ENCODE data around the gene MALT1. TPM values are rescaled to one million over a fixed set of nuclear protein-coding genes. Genes with fewer than 3 reads are reported as not detected.
"Not testable (repeated sequence)": the region's sequence is repeated elsewhere in the genome, so short reads cannot be mapped to it uniquely, and the experiment has no call there.

MALT1 gene
- total and polyA plus RNA-seq, 2 donors (not counting 1 experiment from before 2014, with no cell fraction given) = 18.0 to 25.5 TPM

GRCh38 chr18:58639751-58640427 lies 31.4 kb upstream of the MALT1 start:
- no peak overlapping the region for H3K27ac ChIP-seq (ENCODE audit: insufficient read depth, low read length)
- H3K36me3 ChIP-seq (ENCODE audit: control insufficient read depth, insufficient read depth, low read length) = no peaks in the 10 kb centered on the region
- no peaks in the 10 kb centered on the region for H3K9me3 ChIP-seq (ENCODE audit: control insufficient read depth, insufficient read depth, low read depth, low read length)
- peak; percentile 65 to 79 for DNase-seq (ENCODE audit: low read depth in 2 of 2)
- H3K79me2 ChIP-seq (ENCODE audit: control insufficient read depth, insufficient read depth, low read length) = no peaks in the 10 kb centered on the region
- TF ChIP-seq EZH2 (IDR thresholded peaks at IDR 0.05; ENCODE audit: low read length, missing control alignments) (no peak), CTCF (conservative IDR thresholded peaks at IDR 0.05 in 1 of 2, IDR thresholded peaks at IDR 0.05 in 1 of 2; ENCODE audit: low read depth in 1 of 2, low read length in 2 of 2) (no peak)
- H3K27me3 ChIP-seq (ENCODE audit: control insufficient read depth, insufficient read depth, low read length) = no peaks in the 10 kb centered on the region
- no peak overlapping the region for H3K4me2 ChIP-seq (ENCODE audit: extremely low read depth, insufficient read depth, low read length)
- no peak overlapping the region for H2AFZ ChIP-seq (ENCODE audit: low read length)
- peaks cover 7% of the 10 kb centered on the region for H3K4me1 ChIP-seq (ENCODE audit: control insufficient read depth, extremely low read depth, insufficient read depth, low read length)
- H3K9ac ChIP-seq (ENCODE audit: insufficient read depth, low read length) = no peak overlapping the region
- H3K4me3 ChIP-seq (replicated peaks in 1 of 4; ENCODE audit: control extremely low read depth in 1 of 4, insufficient read depth in 1 of 4, low read depth in 3 of 4, low read length in 4 of 4) = no peak overlapping the region
- no peaks in the 10 kb centered on the region for H4K20me1 ChIP-seq (ENCODE audit: control insufficient read depth, extremely low read depth, insufficient read depth, low read length)

GRCh38 chr18:58640428-58640805 lies 30.8 kb upstream of the MALT1 start:
- Histone ChIP-seq H3K27ac (ENCODE audit: insufficient read depth, low read length) (no peak overlapping the region), H3K9ac (ENCODE audit: insufficient read depth, low read length) (no peak overlapping the region)

GRCh38 chr18:58640891-58641610 lies 30.2 kb upstream of the MALT1 start:
- no peak overlapping the region for H3K27ac ChIP-seq (ENCODE audit: insufficient read depth, low read length)
- no peak overlapping the region for H3K4me2 ChIP-seq (ENCODE audit: extremely low read depth, insufficient read depth, low read length)
- no peaks in the 10 kb centered on the region for H3K36me3 ChIP-seq (ENCODE audit: control insufficient read depth, insufficient read depth, low read length)
- no peak overlapping the region for H3K9ac ChIP-seq (ENCODE audit: insufficient read depth, low read length)
- H3K4me3 ChIP-seq (replicated peaks in 1 of 4; ENCODE audit: control extremely low read depth in 1 of 4, insufficient read depth in 1 of 4, low read depth in 3 of 4, low read length in 4 of 4) = no peak overlapping the region
- no peaks in the 10 kb centered on the region for H4K20me1 ChIP-seq (ENCODE audit: control insufficient read depth, extremely low read depth, insufficient read depth, low read length)
- H3K79me2 ChIP-seq (ENCODE audit: control insufficient read depth, insufficient read depth, low read length) = no peaks in the 10 kb centered on the region
- H3K4me1 ChIP-seq (ENCODE audit: control insufficient read depth, extremely low read depth, insufficient read depth, low read length) = peaks cover 4% of the 10 kb centered on the region
- no peaks in the 10 kb centered on the region for H3K9me3 ChIP-seq (ENCODE audit: control insufficient read depth, insufficient read depth, low read depth, low read length)
- no peak for TF ChIP-seq EZH2 (IDR thresholded peaks at IDR 0.05; ENCODE audit: low read length, missing control alignments)
- no peak for TF ChIP-seq CTCF (conservative IDR thresholded peaks at IDR 0.05 in 1 of 2, IDR thresholded peaks at IDR 0.05 in 1 of 2; ENCODE audit: low read depth in 1 of 2, low read length in 2 of 2)
- no peak overlapping the region for H2AFZ ChIP-seq (ENCODE audit: low read length)
- no peaks in the 10 kb centered on the region for H3K27me3 ChIP-seq (ENCODE audit: control insufficient read depth, insufficient read depth, low read length)
- no peak for DNase-seq (ENCODE audit: low read depth in 2 of 2)

More at GRCh38 chr18:58640428-58640805, 30.8 kb upstream of the MALT1 start:
- Histone ChIP-seq H3K27me3 (ENCODE audit: control insufficient read depth, insufficient read depth, low read length) (no peaks in the 10 kb centered on the region), H3K79me2 (ENCODE audit: control insufficient read depth, insufficient read depth, low read length) (no peaks in the 10 kb centered on the region), H3K4me1 (ENCODE audit: control insufficient read depth, extremely low read depth, insufficient read depth, low read length) (peaks cover 7% of the 10 kb centered on the region), H3K36me3 (ENCODE audit: control insufficient read depth, insufficient read depth, low read length) (no peaks in the 10 kb centered on the region), H2AFZ (ENCODE audit: low read length) (no peak overlapping the region), H3K9me3 (ENCODE audit: control insufficient read depth, insufficient read depth, low read depth, low read length) (no peaks in the 10 kb centered on the region), H4K20me1 (ENCODE audit: control insufficient read depth, extremely low read depth, insufficient read depth, low read length) (no peaks in the 10 kb centered on the region), H3K4me2 (ENCODE audit: extremely low read depth, insufficient read depth, low read length) (no peak overlapping the region), H3K4me3 (replicated peaks in 1 of 4; ENCODE audit: control extremely low read depth in 1 of 4, insufficient read depth in 1 of 4, low read depth in 3 of 4, low read length in 4 of 4) (no peak overlapping the region)
- DNase-seq (ENCODE audit: low read depth in 2 of 2) = peak in 1 of 2 donors; percentile 38
- TF ChIP-seq EZH2 (IDR thresholded peaks at IDR 0.05; ENCODE audit: low read length, missing control alignments) = no peak

- H4K20me1 ChIP-seq (ENCODE audit: control insufficient read depth, extremely low read depth, insufficient read depth, low read length); H3K4me3 ChIP-seq (replicated peaks in 1 of 4; ENCODE audit: control extremely low read depth in 1 of 4, insufficient read depth in 1 of 4, low read depth in 3 of 4, low read length in 4 of 4); H3K4me1 ChIP-seq (ENCODE audit: control insufficient read depth, extremely low read depth, insufficient read depth, low read length); H3K27ac ChIP-seq (ENCODE audit: insufficient read depth, low read length); DNase-seq (ENCODE audit: low read depth in 2 of 2); H3K4me2 ChIP-seq (ENCODE audit: extremely low read depth, insufficient read depth, low read length); H3K79me2 ChIP-seq (ENCODE audit: control insufficient read depth, insufficient read depth, low read length); H3K9me3 ChIP-seq (ENCODE audit: control insufficient read depth, insufficient read depth, low read depth, low read length); H3K9ac ChIP-seq (ENCODE audit: insufficient read depth, low read length); H2AFZ ChIP-seq (ENCODE audit: low read length); H3K36me3 ChIP-seq (ENCODE audit: control insufficient read depth, insufficient read depth, low read length); H3K27me3 ChIP-seq (ENCODE audit: control insufficient read depth, insufficient read depth, low read length): not testable (repeated sequence)
Measured at GRCh38 chr18:58643557-58643956, 27.7 kb upstream of the MALT1 start.
